A673 (cell line): Measurements from ENCODE around the gene RNFT2. TPM values are rescaled to one million over a fixed set of nuclear protein-coding genes. Genes with fewer than 3 reads are reported as not detected.
A peak's percentile ranks its signal among the peaks of the same experiment; 100 is the strongest.

ENCODE experiments used
- BruUV-seq: library from RNA; stranded (reverse); fragments of 400-500 nt; replicated peaks from 2 replicates; lab custom pipeline; 2021; lab: Mats Ljungman, UMichigan
- CTCF ChIA-PET: fragments of 300-600 bp; sonication (Branson Sonifier 250); formaldehyde crosslinking; loops from one replicate; lab custom pipeline; 2022; ENCODE audit warnings: antibody characterized with exemption; lab: Charles Lee
- POLR2A ChIA-PET: fragments of 300-600 bp; sonication (Branson Sonifier 250); formaldehyde crosslinking; loops from one replicate; lab custom pipeline; 2022; ENCODE audit warnings: antibody characterized with exemption; ENCODE audit not compliant: low non-redundant PET; lab: Charles Lee
- DNase-seq: peaks from one replicate; pipeline ENCODE4 v3.0.0-alpha.2; 2015; ENCODE audit warnings: low spot score
- H3K27ac ChIP-seq: fragments of 200-600 bp; sonication (generic); 2 replicates; pipeline ENCODE4 v1.5.1; 2016; ENCODE audit warnings: mixed run types, low read depth, mild to moderate bottlenecking, mixed read lengths, antibody characterized with exemption, low read length; ENCODE audit not compliant: poor library complexity, severe bottlenecking
- H3K27me3 ChIP-seq: fragments of 200-600 bp; sonication (generic); replicated peaks from 2 replicates; pipeline ENCODE4 v1.6.1; 2017; ENCODE audit warnings: mixed run types, low read depth, mild to moderate bottlenecking, mixed read lengths, antibody characterized with exemption, low read length; ENCODE audit not compliant: insufficient read depth, poor library complexity
- H3K36me3 ChIP-seq: fragments of 200-600 bp; sonication (generic); 2 replicates; pipeline ENCODE4 v1.6.1; 2016; ENCODE audit warnings: mixed run types, mild to moderate bottlenecking, mixed read lengths, antibody characterized with exemption, low read length; ENCODE audit not compliant: insufficient read depth, poor library complexity, severe bottlenecking
- H3K4me1 ChIP-seq: fragments of 200-600 bp; sonication (generic); 2 replicates; pipeline ENCODE4 v1.6.1; 2017; ENCODE audit warnings: mixed run types, mild to moderate bottlenecking, mixed read lengths, antibody characterized with exemption, low read length; ENCODE audit not compliant: insufficient read depth, poor library complexity, severe bottlenecking
- H3K4me3 ChIP-seq: fragments of 200-600 bp; sonication (generic); 2 replicates; pipeline ENCODE4 v1.5.1; 2016; ENCODE audit warnings: low read depth, mixed run types, mild to moderate bottlenecking, mixed read lengths, low read length; ENCODE audit not compliant: poor library complexity, severe bottlenecking
- H3K9me3 ChIP-seq: fragments of 200-600 bp; sonication (generic); 2 replicates; pipeline ENCODE4 v1.6.1; 2016; ENCODE audit warnings: mixed run types, low read depth, mild to moderate bottlenecking, mixed read lengths, antibody characterized with exemption, low read length; ENCODE audit not compliant: poor library complexity, severe bottlenecking
- CTCF ChIP-seq: fragments of 300-800, 200-600 bp; sonication (generic); conservative IDR thresholded peaks from 2 replicates; pipeline ENCODE4 v1.5.1; 2017; ENCODE audit warnings: low read depth, mild to moderate bottlenecking, antibody characterized with exemption, low read length, moderate library complexity, mixed read lengths
- EZH2 ChIP-seq: fragments of 200-600 bp; sonication (generic); IDR thresholded peaks from 2 replicates; pipeline ENCODE4 v1.6.1; 2017; ENCODE audit warnings: borderline replicate concordance, low read depth, mild to moderate bottlenecking, mixed read lengths, antibody characterized with exemption, low read length; ENCODE audit not compliant: poor library complexity, severe bottlenecking
- intact Hi-C: fragments of 100-400 bp; cut with micrococcal nuclease; formaldehyde crosslinking; loops from one replicate; pipeline ENCODE4 v1.10.0; 2022; ENCODE audit not compliant: unreplicated experiment
- total RNA-seq: library from RNA; stranded (reverse); gene quantifications from 2 replicates; pipeline ENCODE4 v1.2.3, GENCODE V29; 2021

Gene RNFT2
- total RNA-seq, 1 experiment from 2014 or later = 36.4 TPM

DNA sequence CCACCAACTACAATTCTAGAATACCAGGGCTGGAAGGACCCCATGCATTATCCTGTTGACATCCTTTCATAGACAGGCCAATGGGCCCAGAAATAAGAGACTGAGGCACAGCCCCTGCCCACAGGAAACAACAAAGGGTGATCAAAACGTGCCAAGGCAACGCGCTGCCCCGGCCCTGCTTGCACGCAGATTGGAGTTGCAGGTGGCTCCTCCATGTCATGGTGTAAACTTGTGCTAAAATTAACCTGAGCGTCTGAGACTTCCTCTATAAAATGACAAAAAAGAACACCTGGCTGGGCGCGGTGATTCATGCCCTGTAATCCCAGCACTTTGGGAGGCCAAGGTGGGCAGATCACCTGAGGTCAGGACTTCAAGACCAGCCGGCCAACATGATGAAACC is 30.4 kb upstream of the RNFT2 start:
- TF ChIP-seq EZH2 (no peak), CTCF (no peak)
- Histone ChIP-seq H3K36me3 (no peaks in the 10 kb centered on the region), H3K9me3 (no peaks in the 10 kb centered on the region), H3K27me3 (no peaks in the 10 kb centered on the region), H3K27ac (no peak overlapping the region), H3K4me1 (peaks cover 10% of the 10 kb centered on the region), H3K4me3 (no peak overlapping the region)
- no peak for DNase-seq
- ChIA-PET POLR2A (no interaction called here), CTCF (no interaction called here)
- BruUV-seq = no TSS peak
- intact Hi-C loops = loop anchor here (5.0 to 10.0 kb wide), 6 partner anchors 317 to 783 kb away; no protein-coding TSS in a partner anchor

DNA sequence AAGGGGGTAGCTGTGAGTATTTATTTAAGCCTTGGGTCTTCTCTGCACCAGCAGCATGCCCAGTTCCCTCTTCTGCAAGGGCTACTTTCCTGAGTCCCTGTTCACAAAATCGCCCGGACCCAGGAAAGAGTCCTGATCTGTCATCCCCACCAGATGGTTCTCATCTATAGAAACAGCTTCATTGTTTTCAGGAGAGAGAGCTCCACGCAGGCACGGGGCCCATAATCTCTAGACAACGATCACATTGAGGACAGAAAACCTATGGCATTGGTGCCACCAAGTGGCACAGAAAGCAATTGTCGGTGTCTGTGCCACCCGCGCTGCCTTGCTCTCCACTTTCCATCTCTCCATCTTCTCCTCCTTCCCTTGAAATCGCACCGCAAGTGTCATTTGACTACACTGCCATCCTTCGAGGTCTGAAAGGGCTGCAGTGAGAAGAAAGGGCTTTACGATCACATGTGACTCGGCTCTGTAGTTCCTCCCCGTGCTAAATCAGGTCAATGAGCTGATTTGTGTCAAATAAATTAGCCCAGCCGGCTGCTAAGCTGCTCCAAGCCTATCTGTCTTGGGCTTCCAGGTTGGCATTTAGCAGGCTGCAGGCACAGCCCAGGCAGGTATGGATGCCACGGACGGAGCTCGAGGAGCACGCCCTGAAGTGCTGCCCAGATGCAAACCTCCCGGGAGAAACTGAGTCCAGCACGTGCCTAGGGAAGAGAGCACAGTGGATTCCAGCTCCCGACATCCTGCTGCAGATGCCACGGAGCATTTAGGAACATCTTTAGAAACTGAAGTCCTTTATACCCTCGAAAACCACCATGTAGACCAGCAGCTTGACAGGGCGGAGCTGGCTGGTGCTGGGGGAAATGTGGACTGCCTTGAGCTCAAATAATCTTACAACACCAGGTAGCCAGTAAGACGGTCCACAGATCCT is 29.0 kb upstream of the RNFT2 start:
- peaks cover 23% of the 10 kb centered on the region for H3K4me1 ChIP-seq
- TF ChIP-seq EZH2 (no peak), CTCF (peak; percentile 80)
- POLR2A ChIA-PET = no interaction called here
- H3K27ac ChIP-seq = no peak overlapping the region
- peak; percentile 88 for DNase-seq
- intact Hi-C loops = loop anchor here (5.0 to 10.0 kb wide), 6 partner anchors 316 to 784 kb away; no protein-coding TSS in a partner anchor
- no peaks in the 10 kb centered on the region for H3K27me3 ChIP-seq
- no TSS peak for BruUV-seq
- peak overlapping the region; percentile 16 for H3K4me3 ChIP-seq
- H3K36me3 ChIP-seq = no peaks in the 10 kb centered on the region
- no peaks in the 10 kb centered on the region for H3K9me3 ChIP-seq
- CTCF ChIA-PET = interaction anchor here (0.6 to 1.5 kb wide), 10 partner anchors 10 to 786 kb away, joined by 3 to 11 read pairs (median 4); no protein-coding TSS in a partner anchor

DNA sequence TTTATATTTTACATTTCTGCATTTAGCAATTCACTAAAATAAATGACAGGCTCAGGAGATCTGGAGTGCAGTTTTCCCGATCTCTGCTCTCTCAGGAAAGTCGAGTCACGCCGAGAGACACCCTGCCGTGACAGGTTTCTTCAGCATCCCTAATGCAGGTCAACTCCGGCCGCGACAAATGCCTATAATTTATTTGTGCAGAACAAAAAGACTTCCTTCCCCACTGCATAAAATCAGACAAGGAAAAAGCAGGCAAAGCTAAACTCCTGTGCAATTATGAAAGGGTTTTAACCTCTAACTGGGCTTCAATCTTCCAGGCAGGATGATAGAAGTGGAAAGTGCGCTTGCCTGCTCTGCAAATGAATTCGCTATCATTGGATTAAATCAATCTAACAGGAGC is 28.3 kb upstream of the RNFT2 start:
- ChIA-PET POLR2A (no interaction called here), CTCF (interaction anchor here (0.6 to 1.5 kb wide), 4 partner anchors 17 to 694 kb away, joined by 3 to 7 read pairs (median 4); no protein-coding TSS in a partner anchor)
- Histone ChIP-seq H3K9me3 (no peaks in the 10 kb centered on the region), H3K27me3 (no peaks in the 10 kb centered on the region), H3K36me3 (no peaks in the 10 kb centered on the region), H3K27ac (no peak overlapping the region), H3K4me1 (peaks cover 30% of the 10 kb centered on the region), H3K4me3 (no peak overlapping the region)
- no TSS peak for BruUV-seq
- intact Hi-C loops = loop anchor here (5.0 to 10.0 kb wide), 6 partner anchors 315 to 785 kb away; no protein-coding TSS in a partner anchor
- no peak for DNase-seq
- TF ChIP-seq CTCF (no peak), EZH2 (no peak)
